ENCODE data around the gene ZNF608.
A peak's percentile ranks its signal among the peaks of the same experiment; 100 is the strongest.

ZNF608 gene

GRCh38 chr5:124738681-124739633 is 7.5 kb downstream of the ZNF608 start:
- DNase-seq (ENCODE audit: low spot score): peak; percentile 54

- DNase-seq (ENCODE audit: low spot score): no peak
Observed at GRCh38 chr5:124737651-124738050, 8.8 kb downstream of the ZNF608 start.

- DNase-seq (ENCODE audit: low spot score): peak; percentile 34
Observed at GRCh38 chr5:124736805-124737188, 9.6 kb downstream of the ZNF608 start.

- no peak for DNase-seq (ENCODE audit: low spot score)
Observed at GRCh38 chr5:124736082-124736804, 10.2 kb downstream of the ZNF608 start.

GRCh38 chr5:124735169-124735858 is 11.1 kb downstream of the ZNF608 start:
- DNase-seq (ENCODE audit: low spot score): no peak

- DNase-seq (ENCODE audit: low spot score): no peak
Observed at GRCh38 chr5:124734574-124735168, 11.8 kb downstream of the ZNF608 start.

GRCh38 chr5:124733329-124733650 is 13.1 kb downstream of the ZNF608 start:
- no peak for DNase-seq (ENCODE audit: low spot score)

- DNase-seq (ENCODE audit: low spot score): no peak
Observed at GRCh38 chr5:124732428-124733328, 13.8 kb downstream of the ZNF608 start.

GRCh38 chr5:124730381-124730780 is 16.1 kb downstream of the ZNF608 start:
- DNase-seq (ENCODE audit: low spot score): no peak

GRCh38 chr5:124729720-124730359 is 16.6 kb downstream of the ZNF608 start:
- DNase-seq (ENCODE audit: low spot score): no peak

GRCh38 chr5:124728968-124729332 is 17.5 kb downstream of the ZNF608 start:
- no peak for DNase-seq (ENCODE audit: low spot score)

- DNase-seq (ENCODE audit: low spot score): no peak
Observed at GRCh38 chr5:124728331-124728967, 18.0 kb downstream of the ZNF608 start.

GRCh38 chr5:124726631-124727362 is 19.6 kb downstream of the ZNF608 start:
- no peak for DNase-seq (ENCODE audit: low spot score)

GRCh38 chr5:124725622-124726258 is 20.7 kb downstream of the ZNF608 start:
- no peak for DNase-seq (ENCODE audit: low spot score)

GRCh38 chr5:124725040-124725434 is 21.4 kb downstream of the ZNF608 start:
- DNase-seq (ENCODE audit: low spot score): peak; percentile 82

GRCh38 chr5:124724357-124725039 is 21.9 kb downstream of the ZNF608 start:
- DNase-seq (ENCODE audit: low spot score): peak; percentile 57

- no peak for DNase-seq (ENCODE audit: low spot score)
Observed at GRCh38 chr5:124721229-124721735, 25.2 kb downstream of the ZNF608 start.

- no peak for DNase-seq (ENCODE audit: low spot score)
Observed at GRCh38 chr5:124720593-124720992, 25.8 kb downstream of the ZNF608 start.

Data from NAMALWA (cell line).